Activated CD8-positive, alpha-beta memory T cell treated with anti-CD3 and anti-CD28 coated beads, Interleukin-2, amount 50 U/mL, for 24 hours (primary cell): Measurements from ENCODE around the gene LGR4.

Experiments
- DNase-seq: peaks from one replicate; pipeline ENCODE4 v3.0.0-alpha.2; 2020; ENCODE audit errors: extremely low read depth

The LGR4 gene

GRCh38 chr11:27429761-27430393 lies 42.7 kb downstream of the LGR4 start:
- DNase-seq = no peak

- no peak for DNase-seq
These were observed 45.2 kb downstream of the LGR4 start for GRCh38 chr11:27427183-27427980.

- DNase-seq = no peak
These were observed 46.8 kb downstream of the LGR4 start for GRCh38 chr11:27425814-27426213.

GRCh38 chr11:27423125-27423524 lies 49.5 kb downstream of the LGR4 start:
- DNase-seq = no peak

- DNase-seq = no peak
These were observed 50.6 kb downstream of the LGR4 start for GRCh38 chr11:27421819-27422494.

- DNase-seq = no peak
These were observed 51.6 kb downstream of the LGR4 start for GRCh38 chr11:27420722-27421572.

- no peak for DNase-seq
These were observed 52.4 kb downstream of the LGR4 start for GRCh38 chr11:27420217-27420616.

GRCh38 chr11:27418356-27418755 lies 54.2 kb downstream of the LGR4 start:
- DNase-seq = no peak

- DNase-seq = no peak
These were observed 55.9 kb downstream of the LGR4 start for GRCh38 chr11:27416568-27417176.

GRCh38 chr11:27414644-27415043 lies 57.9 kb downstream of the LGR4 start:
- no peak for DNase-seq

- DNase-seq = no peak
These were observed 59.4 kb downstream of the LGR4 start for GRCh38 chr11:27413218-27413617.

GRCh38 chr11:27412192-27412691 lies 60.3 kb downstream of the LGR4 start:
- DNase-seq = no peak

GRCh38 chr11:27411328-27411727 lies 61.3 kb downstream of the LGR4 start:
- DNase-seq = no peak

GRCh38 chr11:27410272-27410671 lies 62.3 kb downstream of the LGR4 start:
- DNase-seq = no peak

- DNase-seq = no peak
These were observed 62.8 kb downstream of the LGR4 start for GRCh38 chr11:27409742-27410141.

- no peak for DNase-seq
These were observed 63.5 kb downstream of the LGR4 start for GRCh38 chr11:27409049-27409448.

- no peak for DNase-seq
These were observed 64.3 kb downstream of the LGR4 start for GRCh38 chr11:27408246-27408800.

GRCh38 chr11:27406498-27407354 lies 65.9 kb downstream of the LGR4 start:
- no peak for DNase-seq

GRCh38 chr11:27405134-27405533 lies 67.5 kb downstream of the LGR4 start:
- no peak for DNase-seq

GRCh38 chr11:27404427-27404826 lies 68.2 kb downstream of the LGR4 start:
- no peak for DNase-seq
